GM21619 (cell line): Measurements from ENCODE around the gene TMEM263.

Source experiments
- ATAC-seq: cut with Tn5 transposase; IDR thresholded peaks from one replicate; pipeline ENCODE4 v1.9.1; 2021; ENCODE audit not compliant: unreplicated experiment

The TMEM263 gene

DNA sequence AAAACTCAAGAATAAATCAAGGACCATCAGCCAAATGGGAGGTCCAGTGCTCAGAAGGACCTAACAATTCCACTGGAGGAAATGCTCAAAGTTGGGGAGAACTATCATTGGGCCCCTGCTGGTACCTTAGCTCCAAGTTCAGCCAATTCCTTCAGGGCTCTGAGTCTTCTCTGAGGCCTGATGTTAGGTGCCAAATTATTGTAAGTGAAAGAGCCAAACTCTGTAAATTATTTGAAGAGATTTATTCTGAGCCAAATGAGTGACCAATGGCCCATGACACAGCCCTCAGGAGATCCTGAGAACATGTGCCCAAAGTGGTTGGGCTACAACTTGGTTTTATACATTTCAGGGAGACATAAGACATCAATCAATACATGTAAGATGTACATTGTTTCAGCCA lies 8.2 kb upstream of the TMEM263 start:
- ATAC-seq, result no peak

GRCh38 chr12:106950591-106950990 lies 5.1 kb upstream of the TMEM263 start:
- ATAC-seq, result no peak

DNA sequence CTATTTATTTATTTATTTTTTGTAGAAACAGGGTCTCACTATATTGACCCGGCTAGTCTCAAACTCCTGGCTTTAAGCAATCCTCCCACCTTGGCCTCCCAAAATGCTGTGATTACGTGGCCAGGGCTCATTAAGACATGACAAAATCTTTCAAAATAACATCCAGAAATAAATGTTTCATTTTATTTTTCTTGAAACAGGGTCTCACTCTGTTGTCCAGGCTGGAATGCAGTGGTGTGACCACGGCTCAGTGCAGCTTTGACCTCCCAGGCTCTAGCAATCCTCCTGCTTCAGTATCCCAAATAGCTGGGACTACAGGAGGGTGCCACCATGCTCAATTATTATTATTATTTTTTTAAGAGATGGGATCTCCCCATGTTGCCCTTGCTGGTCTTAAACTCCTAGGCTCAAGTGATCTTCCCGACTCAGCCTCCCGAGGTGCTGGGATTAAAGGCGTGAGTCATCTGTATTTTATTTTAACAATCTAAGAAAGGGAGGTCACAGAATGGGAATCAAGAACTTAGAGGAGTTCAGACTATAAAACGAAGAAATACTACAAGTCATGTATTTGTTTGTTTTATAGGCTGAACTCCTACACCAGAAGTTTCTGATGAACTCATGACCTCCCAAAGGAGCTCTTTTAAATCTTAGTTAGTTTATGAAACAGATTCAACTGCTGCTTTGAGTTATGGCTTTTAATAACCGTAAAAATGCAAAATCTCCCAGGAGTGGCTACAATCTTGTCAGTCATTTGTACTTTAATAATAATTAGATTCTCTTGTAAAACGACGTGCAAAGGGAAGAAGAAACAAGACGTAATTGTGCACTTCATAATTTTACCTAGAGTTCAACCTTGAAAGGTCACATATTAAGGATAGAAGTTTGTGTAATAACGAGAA lies 2.1 kb upstream of the TMEM263 start:
- ATAC-seq, result no peak

DNA sequence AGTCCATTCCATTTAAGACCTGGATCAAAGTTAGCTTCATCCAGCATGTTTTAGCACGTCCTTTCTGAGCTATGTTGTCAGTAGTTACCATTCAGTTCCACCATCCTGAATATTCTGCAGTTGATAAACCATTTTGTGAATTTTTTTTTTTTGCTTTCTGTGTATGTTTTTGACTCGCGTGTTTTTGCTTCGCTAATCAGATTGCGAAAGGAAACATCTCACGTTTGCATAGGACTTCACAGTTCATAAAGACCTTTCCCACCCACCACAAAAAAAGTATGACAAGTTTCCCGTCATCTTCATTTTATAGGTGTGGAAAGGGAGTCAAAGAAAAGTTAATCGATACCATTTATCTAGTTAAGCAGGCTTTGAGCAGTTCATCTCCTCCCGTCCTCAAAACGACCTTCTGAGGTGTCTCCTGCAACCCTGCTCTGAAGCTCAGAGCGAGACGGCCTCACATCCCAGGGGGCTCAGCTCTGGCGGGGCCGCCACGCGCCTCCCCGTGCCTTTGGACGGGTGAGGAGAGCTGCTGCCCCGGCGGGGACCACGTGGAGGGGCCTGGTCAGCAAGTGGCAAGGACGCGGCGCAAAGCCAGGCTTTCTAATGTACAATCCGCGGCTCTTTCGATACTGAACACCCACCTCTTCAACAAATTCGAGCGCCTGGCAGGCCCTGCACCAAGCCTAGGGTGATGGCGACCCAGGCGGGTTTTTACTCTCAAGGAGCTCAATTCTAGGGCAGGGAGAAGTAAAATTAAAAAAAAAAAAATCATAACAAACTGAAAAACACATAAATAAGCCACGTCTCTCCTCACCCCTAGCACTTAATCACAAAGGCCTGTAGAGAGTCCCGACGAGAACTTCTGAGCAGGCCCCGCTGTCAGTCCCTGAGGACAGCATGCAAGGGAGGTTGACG lies 988 bp upstream of the TMEM263 start:
- ATAC-seq, result peak; percentile 10

GRCh38 chr12:106956048-106956578 lies 406 bp downstream of the TMEM263 start:
- ATAC-seq, result peak; percentile 35

DNA sequence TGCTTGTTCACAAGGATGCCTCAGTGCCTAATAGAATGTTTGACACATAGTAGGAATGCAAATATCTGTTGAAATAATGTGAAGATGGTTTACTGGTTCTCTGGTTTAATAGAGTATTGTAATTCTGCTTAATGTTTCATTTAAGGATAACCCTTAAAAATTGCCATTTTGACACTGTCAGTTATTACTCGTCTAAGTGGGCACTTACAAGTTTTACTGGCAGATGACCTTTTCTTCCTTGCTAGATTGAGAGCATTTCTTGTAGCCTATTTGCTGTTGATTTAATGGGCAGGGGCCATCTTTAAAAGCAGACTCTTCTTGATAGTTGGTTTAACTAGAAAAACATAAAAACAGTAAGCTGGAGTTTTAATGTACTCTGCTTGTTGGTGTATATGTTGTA lies 1.9 kb downstream of the TMEM263 start:
- no peak for ATAC-seq

DNA sequence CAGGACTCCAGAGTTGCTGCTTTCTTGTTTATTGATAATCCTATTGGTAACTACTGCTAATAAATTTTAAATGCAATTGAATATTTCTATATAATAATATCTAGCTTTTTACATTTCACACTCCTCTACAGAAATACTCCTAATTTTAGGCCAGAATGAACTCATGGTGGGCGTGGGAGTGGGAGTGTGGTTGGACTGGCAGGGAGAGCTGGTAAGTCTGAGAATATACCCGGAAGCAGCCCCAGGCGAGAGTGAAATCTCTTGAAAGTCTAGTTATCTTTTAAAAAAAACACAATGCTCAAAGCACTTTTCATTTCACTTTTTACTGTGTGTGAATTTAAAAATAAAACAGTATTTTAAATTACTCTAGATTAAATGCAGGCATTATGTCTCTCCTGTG lies 4.7 kb downstream of the TMEM263 start:
- ATAC-seq, result no peak

DNA sequence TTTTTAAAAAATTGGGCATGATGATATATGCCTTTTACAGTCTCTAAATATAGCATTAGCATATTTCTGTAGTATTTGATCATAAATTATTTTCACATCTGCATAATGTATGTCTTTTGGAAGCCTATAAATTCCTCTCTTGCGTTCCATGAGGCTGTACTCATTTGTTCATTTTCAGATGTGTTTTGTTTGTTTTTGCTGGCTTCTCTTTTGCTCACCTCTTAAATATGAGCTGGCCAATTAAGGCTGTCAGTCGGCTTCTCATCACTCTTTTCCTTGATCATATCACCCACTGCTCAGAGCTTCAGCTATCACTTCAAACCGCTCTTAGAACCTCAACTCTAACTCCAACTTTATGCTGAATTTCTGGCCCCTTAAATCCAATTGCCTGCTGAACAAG lies 6.6 kb downstream of the TMEM263 start:
- ATAC-seq, result no peak

- ATAC-seq, result no peak
Observed at GRCh38 chr12:106964526-106964925, 8.8 kb downstream of the TMEM263 start.

- ATAC-seq, result no peak
Observed at GRCh38 chr12:106971065-106971464, 15.4 kb downstream of the TMEM263 start.

DNA sequence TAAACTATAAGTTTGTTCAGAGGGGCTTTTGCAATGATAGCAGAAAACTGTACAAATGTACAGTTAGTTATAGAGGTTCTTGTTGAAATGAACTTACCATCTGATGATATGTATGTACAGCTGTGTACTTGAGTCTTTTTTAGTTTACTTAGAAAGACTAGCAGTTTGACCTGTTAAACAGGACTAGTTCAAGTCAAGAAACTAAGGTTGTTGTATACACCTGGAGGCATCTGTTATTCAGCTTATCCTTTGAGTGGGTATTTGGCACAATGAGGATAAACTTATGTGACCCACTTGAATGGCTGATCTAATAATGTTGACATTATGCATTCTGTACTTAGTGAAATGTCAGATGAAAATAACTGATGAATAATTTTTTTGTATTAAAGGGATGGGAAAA lies 17.8 kb downstream of the TMEM263 start:
- no peak for ATAC-seq

DNA sequence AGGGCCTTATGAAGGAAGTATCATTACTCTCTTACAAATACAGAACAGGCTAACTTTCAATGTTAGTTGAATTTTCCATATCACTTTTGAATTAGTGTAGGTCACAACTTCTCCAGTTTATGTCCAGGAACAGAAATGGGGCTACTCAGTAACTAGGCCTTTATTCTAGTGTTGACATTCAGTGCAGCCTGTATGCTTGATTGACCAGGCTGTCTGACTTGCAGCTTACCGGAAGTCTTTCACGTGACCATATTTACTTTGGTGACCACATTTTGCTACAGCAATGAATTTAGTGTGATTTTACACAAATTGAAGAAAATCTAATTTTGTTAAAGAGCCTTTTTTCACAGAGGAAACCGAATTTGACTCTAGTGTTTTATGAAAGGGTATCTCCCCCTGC lies 18.8 kb downstream of the TMEM263 start:
- peak; percentile 93 for ATAC-seq

DNA sequence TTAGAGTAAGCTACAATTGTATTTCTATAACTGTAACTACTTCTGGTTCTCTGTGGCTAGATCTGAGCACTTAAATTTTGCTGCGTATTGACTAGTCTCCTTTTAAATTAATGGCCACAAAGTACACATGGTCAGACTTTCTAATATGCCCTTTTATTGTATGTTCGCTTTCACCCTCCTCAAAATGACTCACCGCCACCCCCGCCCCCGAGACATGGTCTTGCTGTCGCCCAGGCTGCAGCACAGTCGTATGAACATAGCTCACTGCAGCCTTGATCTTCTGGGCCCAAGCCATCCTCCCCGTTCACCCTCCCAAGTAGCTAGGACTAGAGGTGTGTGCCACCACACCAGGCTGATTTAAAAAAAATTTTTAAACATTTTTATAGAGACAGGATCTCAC lies 19.4 kb downstream of the TMEM263 start:
- no peak for ATAC-seq

- no peak for ATAC-seq
Observed at GRCh38 chr12:106975993-106976658, 20.4 kb downstream of the TMEM263 start.

DNA sequence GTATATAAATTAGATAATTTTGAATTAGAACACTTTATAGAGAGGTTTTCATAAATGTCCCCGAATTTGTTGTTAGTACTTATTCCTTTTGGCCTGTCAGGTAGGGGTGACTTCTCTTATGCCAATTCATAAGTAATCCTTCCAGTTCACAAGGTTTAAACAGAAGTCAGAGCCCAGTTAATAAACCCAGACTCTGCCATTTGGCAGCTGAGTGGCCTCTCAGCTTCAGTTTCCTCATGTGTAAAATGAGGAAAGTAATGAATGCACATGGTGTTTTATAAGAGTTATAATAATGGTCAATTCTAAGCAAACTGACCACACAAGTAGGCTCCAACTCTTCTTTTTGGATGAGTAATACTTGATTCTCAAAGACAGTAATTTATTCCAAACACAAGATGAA lies 21.0 kb downstream of the TMEM263 start:
- no peak for ATAC-seq

DNA sequence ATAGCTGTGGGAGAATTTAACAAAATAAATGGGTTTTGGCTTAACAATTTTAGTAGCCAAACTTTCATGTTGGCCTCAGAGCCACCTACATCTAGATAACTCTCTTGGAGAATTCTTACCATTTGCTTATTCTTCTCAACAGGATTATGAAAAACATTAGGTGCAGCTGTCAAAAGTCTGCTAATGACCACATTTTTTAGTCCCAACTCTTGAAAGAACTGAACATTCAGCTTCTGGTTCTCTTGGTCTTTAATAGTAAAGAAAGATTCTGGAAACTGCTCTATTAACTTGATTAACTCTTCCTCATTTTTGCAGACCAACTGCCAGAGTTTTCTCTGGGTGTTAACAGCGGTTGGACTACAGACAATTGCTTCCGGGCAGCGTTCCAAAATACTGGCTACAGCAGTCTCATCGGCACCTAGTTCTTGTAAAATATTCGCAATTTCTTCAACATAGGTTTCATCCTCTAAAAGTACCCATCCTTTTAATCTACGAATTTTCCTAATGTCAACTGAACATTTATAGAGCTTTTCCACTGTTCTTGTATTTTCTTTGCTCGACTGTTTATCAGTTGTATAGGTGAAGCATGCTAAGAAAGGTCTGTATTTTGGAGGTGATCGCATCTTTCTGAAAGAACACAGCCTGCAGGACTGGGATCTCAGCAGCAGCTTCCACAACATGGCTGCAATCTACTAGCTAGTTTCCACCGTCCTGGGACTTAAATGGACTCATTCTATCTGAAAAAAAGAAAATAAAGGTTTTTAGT lies 22.5 kb downstream of the TMEM263 start:
- no peak for ATAC-seq

DNA sequence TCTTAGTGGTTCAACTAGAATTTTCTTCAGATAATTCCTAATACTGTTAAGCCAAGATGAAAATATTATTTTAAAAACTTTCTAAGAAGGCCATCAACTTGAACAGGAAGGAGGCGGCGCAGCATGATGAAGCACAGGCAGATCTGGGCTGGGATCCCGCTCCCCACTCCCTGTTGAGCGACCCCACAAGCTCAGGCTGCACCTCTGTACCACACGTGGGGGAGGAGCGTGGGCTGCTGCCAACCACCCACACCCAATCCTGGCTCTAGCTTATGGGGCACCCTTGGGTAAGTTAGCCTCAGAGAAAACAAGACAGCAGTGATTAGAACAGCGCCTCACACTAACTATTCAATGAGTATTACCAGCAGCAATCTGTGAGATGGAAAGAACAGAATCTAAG lies 25.2 kb downstream of the TMEM263 start:
- no peak for ATAC-seq

DNA sequence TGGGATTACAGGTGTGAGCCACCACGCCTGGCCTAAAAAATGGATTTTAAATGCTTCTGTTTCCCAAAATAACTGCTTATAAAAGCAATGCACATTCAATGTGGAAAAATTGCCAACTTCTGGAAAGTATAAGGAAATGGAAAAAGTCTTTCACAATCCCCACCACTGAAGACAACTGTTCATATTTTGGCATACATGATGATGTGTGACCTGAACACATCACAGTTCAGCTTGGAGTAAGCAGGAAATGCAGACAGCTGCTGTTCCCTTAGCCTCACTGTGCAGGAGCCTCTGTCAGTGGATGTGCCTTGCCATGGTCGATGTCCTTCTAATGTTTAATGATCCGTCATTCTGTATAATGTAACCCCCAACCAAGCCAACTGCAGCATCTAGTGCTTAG lies 26.1 kb downstream of the TMEM263 start:
- no peak for ATAC-seq

- no peak for ATAC-seq
Observed at GRCh38 chr12:106982229-106982628, 26.5 kb downstream of the TMEM263 start.

- no peak for ATAC-seq
Observed at GRCh38 chr12:106984588-106985137, 29.0 kb downstream of the TMEM263 start.
